Measurements from ENCODE around the gene IKZF5.

- TF ChIP-seq CTCF (conservative IDR thresholded peaks at IDR 0.05; ENCODE audit: low read length) (no peak), EZH2phosphoT487 (IDR thresholded peaks at IDR 0.05; ENCODE audit: borderline replicate concordance, low read depth, low read length) (no peak)
These were observed 49.4 kb upstream of the IKZF5 start for GRCh38 chr10:123057968-123058367.

Measured in OCI-LY7 (cell line).